NB4 (cell line): Measurements from ENCODE around the gene RCL1.

Experiments used
- DNase-seq: peaks from one replicate; pipeline ENCODE4 v3.0.0; 2010; ENCODE audit warnings: low read depth
- H3K4me3 ChIP-seq: one replicate; pipeline ENCODE4 v1.5.1; 2011; ENCODE audit warnings: mild to moderate bottlenecking, low read depth, low read length, moderate library complexity
- MAX ChIP-seq: IDR thresholded peaks from 2 replicates; pipeline ENCODE4 v1.6.1; 2011; ENCODE audit warnings: low read depth, low read length
- MYC ChIP-seq: IDR thresholded peaks from 2 replicates; pipeline ENCODE4 v1.6.1; 2011; ENCODE audit warnings: low read depth, low read length
- POLR2A ChIP-seq: IDR thresholded peaks from 2 replicates; pipeline ENCODE4 v1.6.1; 2011; ENCODE audit warnings: mild to moderate bottlenecking; ENCODE audit not compliant: insufficient read length; ENCODE audit errors: extremely low read depth
- TF ChIP-seq, protein P1 (sequence below): IDR thresholded peaks from one replicate; pipeline ENCODE4 v1.5.1; 2012; ENCODE audit warnings: low read depth, low read length

The RCL1 gene

DNA sequence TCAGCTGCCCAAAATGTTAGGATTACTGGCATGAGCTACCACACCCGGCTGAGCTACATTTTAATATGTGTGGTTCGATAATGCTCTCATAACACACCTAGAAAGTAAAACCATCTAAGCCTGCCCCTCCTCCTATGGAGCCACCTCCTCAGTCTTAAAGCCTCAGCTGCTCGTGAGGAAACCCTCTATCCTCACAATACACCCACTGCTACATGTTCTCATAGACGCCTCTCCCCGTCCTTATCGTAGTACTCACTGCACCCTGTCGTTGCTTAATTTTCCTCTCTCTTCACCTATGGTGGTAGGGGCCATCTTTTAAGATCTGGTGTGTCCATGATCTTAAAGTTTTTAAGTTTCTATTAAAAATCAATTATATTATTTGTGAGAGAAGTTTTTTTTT lies 72.9 kb downstream of the RCL1 start:
- TF ChIP-seq POLR2A (no peak), MYC (no peak)
- H3K4me3 ChIP-seq = no peak overlapping the region
- DNase-seq = no peak

GRCh38 chr9:4866239-4866969 lies 73.7 kb downstream of the RCL1 start:
- no peak for TF ChIP-seq MAX
- no peak for TF ChIP-seq MYC
- TF ChIP-seq POLR2A = no peak
- TF ChIP-seq, protein P1, sequence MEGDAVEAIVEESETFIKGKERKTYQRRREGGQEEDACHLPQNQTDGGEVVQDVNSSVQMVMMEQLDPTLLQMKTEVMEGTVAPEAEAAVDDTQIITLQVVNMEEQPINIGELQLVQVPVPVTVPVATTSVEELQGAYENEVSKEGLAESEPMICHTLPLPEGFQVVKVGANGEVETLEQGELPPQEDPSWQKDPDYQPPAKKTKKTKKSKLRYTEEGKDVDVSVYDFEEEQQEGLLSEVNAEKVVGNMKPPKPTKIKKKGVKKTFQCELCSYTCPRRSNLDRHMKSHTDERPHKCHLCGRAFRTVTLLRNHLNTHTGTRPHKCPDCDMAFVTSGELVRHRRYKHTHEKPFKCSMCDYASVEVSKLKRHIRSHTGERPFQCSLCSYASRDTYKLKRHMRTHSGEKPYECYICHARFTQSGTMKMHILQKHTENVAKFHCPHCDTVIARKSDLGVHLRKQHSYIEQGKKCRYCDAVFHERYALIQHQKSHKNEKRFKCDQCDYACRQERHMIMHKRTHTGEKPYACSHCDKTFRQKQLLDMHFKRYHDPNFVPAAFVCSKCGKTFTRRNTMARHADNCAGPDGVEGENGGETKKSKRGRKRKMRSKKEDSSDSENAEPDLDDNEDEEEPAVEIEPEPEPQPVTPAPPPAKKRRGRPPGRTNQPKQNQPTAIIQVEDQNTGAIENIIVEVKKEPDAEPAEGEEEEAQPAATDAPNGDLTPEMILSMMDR = no peak
- H3K4me3 ChIP-seq = no peak overlapping the region
- no peak for DNase-seq

DNA sequence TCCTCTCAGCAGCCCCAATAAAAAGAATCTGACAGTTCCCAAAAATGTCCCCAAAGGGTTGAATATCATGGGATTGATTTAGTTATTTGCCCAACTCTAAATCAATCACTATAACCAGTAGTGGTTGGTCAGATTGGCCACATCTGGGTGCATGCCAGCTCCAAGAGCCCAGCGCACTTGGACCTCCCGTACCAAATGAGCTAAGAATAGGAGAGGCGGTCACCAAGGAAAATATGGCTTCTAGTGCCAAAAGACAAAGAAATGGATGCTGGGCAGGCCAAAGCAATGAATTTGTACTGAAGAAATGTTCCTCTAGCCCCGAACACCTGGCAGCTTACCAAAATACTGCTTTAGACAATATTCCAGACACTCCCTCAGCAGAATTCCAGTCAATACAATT lies 80.3 kb downstream of the RCL1 start:
- TF ChIP-seq, protein P1 = no peak
- TF ChIP-seq MYC = no peak
- no peak for TF ChIP-seq MAX
- no peak for TF ChIP-seq POLR2A
- no peak for DNase-seq
- H3K4me3 ChIP-seq = no peak overlapping the region

GRCh38 chr9:4875559-4875958 lies 82.8 kb downstream of the RCL1 start:
- no peak for DNase-seq
- TF ChIP-seq, protein P1 = no peak
- no peak for TF ChIP-seq MYC
- TF ChIP-seq POLR2A = no peak
- no peak for TF ChIP-seq MAX
- no peak overlapping the region for H3K4me3 ChIP-seq

DNA sequence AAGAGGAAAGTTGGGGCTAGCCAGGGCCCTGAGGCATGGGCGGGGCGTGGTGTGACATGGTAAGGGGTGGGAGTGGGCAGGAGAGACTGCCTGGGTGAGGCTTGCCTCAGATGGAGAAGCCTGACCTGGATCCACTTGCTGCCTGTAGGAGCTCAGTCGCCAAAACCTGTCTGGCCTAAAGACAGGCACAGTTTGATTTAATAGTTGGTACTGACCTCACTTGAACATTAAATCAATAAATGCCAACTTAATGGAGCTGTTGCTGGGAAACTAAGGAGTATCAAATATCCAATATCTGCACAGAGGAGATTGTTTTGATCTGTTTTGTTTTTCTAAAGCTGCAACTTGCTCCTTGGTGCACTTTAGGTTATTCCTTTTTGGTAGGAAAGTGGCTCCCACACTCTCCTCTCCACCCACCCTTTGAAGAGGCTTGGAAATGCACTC lies 86.4 kb downstream of the RCL1 start:
- no peak for DNase-seq
- no peak overlapping the region for H3K4me3 ChIP-seq
- TF ChIP-seq, protein P1 = no peak
- no peak for TF ChIP-seq POLR2A
- no peak for TF ChIP-seq MAX
- TF ChIP-seq MYC = no peak

DNA sequence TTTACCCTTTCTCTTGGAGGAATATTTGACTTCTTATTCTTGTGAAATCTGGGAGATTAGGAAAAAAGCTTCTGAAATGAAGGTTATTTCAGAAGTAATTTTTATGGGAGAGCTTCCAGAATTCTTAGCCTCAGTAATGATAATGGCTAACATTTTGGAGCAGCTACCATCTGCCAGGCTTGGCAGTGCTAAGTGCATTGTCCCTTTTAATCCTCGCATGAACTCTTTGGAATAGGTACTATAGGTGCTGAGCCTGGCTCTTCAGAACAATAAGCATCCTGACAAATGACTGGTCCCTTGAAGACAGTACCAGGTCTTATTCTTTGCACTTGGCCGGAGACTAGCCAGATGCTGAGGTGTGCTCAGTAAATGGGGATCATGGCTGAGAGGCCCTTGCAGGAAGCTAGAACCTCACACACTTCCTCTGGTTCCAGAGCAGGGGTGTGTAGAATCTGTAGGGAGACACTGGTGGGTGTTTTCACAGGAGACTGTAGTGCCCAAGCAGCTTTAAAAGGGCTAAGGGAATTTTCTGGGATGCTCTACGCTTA lies 90.7 kb downstream of the RCL1 start:
- DNase-seq = no peak
- no peak for TF ChIP-seq POLR2A
- TF ChIP-seq, protein P1 = no peak
- no peak for TF ChIP-seq MAX
- no peak for TF ChIP-seq MYC
- no peak overlapping the region for H3K4me3 ChIP-seq
